ENCODE results near the gene OSTF1.
A peak's percentile ranks its signal among the peaks of the same experiment; 100 is the strongest.

OSTF1 gene

DNA sequence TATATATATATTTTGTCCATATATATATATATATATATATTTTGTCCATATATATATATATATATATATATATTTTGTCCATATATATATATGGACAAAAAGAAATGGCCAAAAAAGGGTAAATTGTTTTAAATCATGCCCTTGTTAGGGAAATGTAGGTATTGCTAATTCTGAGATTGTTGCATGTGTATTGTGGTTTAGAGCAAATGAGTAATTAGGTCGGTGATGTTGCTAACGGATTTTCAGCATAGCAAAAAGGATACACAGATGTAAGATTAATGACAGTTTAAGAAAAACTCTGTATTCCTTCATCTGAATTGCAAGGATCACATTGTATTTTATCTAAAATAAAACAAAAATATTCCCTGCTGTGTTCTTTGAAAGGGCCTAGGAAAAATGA, 40.2 kb downstream of the OSTF1 start:
- no peak for DNase-seq

DNA sequence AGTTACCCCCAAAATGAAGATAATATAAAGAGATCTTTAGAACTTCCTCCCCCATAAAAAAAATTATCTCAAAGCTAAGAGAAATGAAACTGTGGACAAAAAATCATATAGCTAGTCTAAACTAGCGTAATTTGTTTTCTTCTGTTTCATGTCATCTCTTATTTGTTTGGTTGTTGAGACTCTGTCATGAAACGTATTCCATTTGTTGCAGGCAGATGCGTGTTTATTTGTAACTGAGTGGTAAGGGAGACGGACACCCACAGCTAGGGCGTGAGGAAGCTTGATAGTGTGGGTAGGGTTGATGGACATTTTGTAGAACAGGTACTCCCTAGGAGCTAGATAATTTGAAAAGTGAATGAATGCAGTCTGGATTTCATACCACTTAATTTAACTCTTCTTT, 41.9 kb downstream of the OSTF1 start:
- no peak for DNase-seq

DNA sequence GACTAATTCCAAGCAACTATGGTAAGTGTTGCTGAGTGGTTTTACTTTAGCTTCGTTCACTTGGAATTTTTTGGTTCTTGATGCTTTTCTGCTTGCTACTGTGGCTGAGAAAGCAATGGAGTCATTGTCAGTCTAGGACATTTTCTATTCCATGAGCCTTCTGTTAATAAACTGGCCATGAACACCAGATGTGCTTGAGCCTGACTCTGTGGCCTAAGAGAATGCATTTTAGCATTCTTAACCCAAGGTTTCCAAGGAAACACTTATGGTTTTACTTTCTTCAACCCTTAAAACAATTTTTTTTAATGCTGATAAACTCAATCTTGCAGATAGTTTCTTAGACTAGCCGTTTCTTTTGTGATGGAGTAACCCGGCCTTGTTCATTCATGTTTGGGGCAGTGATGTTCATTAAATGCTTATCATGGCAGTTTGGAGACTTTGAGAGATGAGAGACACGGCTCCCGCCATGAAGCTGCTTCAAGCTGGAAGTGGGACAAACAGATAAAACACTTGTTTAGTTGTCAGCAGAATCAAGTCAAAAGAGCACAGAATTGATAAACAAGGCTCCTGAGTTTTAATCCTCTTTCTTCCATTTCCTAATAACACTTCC, 42.4 kb downstream of the OSTF1 start:
- DNase-seq, result no peak

DNA sequence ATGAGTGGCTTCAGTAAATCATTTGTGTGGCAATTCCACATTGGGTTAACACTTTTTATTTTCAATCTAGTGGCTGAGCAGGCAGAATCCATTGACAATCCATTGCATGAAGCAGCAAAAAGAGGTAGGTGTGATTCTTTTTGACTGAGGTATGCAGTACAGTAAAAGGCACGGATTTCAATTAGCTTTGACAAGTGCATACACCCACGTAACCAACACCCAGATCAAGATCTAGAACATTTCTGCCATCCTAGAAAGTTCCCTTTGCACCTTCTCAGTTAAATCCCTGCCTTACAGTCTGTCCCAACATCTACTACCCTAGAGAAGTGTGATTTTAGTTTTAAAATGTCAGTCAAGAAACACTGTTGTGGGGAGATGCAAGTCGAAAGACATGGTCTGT, 43.4 kb downstream of the OSTF1 start:
- DNase-seq, result no peak

DNA sequence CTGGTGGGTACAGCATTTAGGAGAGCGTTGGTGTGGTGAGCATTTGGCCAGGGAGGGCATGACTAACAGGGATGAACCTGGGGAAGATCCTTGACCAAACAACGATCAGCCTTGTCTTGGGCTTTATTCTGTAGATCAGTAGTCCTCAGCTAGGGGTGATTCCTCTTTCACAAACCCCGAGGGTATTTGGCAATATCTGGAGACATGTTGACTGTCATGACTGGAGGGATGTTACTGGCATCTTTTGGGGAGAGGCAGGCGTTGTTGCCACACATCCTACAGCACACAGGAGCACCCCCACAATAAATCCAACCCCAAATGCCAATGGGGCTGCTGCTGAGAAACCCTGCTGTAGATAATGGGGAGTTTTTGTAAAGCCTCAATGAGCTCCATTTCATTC, 43.9 kb downstream of the OSTF1 start:
- no peak for DNase-seq

DNA sequence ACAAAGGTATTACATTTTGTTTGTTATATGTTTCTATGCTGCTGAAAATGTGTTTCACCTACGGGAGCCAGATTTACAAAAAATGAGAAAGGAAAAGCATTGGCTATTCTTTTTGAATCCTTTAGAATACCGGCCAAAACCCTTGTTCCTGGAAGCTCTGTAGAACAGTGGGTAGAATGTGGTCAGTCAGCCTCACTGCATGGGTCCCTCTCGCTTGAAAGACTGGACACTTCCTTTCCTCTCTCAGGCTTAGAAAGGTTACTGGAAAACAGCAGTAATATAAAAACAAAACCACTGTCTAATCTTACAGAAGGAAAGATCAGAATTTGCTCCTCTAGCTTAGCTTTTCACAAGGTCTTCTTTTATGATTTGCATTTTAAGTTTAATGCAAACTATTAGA, 45.1 kb downstream of the OSTF1 start:
- no peak for DNase-seq

DNA sequence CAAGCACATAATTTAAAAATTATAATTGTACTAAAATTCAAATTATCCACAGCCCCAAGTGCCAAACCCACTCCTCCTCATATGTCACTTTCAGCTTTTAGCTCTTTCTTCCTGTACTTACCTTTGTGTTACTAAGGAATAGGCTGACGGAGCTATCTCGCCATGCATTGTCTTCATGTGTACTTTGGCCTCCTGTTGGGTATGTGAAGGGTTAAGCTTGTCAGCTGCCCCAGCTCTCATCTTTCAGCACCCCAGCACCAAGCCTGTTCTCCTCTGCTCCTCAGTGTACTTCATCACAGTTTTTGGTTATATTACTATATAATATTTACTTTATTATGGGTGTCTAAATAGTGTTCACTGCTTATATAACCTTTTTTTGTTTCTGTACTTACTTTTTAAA, 46.2 kb downstream of the OSTF1 start:
- DNase-seq, result no peak

DNA sequence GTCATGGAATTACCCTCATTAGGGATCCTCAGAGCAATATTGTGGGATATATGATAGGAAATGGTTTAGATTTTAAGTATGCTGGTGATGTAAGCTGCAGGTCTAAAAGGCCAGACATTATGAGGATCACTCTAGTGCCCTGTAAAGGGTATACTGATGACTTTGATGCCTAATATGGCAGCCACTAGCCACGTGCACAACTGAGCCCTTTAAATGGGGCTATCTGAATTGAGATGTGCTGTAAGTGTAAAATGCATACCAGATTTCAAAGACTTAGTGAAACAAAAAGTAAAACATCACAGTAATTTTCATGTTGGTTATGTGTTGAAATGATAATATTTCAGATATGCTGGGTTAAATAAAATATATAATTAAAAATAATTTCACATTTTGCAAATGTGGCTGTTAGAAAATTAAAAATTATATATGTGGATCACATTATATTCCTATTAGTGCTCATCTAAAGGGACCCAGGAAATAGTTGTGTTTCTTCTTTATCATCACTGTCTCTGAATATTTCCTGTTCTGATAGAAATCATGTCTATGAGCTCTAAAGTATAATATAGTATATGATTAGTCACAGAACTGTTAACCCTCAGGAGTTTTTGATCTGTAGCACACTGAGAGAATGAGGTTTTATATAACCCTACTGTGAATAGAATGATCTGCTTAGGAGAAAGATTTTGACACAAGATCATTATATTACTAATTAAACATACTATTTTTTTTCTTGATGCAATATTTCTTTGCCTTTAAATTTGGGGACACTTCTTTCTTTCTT, 50.1 kb downstream of the OSTF1 start:
- DNase-seq, result no peak

DNA sequence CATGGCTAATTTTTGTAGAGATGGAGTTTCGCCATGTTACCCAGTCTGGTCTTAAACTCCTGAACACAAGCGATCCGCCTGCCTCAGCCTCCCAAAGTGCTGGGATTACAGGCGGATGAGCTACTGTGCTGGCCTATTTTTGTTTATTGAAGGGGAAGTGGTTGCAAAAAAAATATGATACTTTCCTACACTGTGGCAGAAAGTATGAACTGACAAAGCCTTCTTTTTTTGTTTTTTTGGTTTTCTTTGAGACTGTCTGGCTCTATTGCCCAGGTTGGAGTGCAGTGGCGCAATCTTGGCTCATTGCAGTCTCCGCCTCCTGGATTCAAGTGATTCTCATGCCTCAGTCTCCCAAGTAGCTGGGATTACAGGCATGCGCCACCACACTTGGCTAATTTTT, 50.9 kb downstream of the OSTF1 start:
- DNase-seq, result no peak

DNA sequence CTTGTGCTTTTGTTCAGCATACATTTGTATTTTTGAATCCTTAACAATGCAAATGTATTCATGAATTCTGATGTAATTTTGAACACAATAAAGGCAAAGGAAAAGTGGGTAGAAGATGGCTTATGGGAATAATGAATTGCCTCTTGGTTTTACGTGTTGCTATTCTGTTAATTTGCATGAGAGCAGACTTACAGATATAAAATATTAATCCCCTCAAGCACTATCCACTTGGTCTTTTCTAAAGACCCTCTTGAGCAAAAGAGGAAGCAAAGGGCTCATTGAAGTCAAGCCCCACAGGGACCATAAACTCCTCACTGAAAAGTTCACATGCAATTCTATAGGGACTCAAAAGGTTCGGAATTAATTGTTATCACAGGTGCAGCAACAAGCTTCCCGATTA, 51.9 kb downstream of the OSTF1 start:
- no peak for DNase-seq

DNA sequence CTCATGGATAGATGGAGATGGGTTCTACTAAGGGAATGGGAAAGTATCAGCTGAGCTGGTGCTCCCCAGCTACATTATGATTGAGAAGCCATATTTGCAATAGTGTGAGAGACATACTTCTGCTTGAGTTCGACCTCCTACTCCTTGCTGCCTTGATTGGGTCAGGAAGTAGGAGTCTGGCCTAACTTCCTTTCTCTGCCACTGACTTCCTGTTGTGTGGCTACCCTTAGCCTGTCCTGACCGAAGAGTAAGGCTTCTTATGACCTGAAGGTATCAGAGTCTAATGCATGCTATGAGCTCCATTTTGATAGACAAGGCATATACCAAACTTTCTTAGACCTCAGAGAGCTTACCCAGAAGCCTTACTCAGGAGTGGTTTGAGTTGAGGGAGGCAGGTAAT, 53.9 kb downstream of the OSTF1 start:
- no peak for DNase-seq

DNA sequence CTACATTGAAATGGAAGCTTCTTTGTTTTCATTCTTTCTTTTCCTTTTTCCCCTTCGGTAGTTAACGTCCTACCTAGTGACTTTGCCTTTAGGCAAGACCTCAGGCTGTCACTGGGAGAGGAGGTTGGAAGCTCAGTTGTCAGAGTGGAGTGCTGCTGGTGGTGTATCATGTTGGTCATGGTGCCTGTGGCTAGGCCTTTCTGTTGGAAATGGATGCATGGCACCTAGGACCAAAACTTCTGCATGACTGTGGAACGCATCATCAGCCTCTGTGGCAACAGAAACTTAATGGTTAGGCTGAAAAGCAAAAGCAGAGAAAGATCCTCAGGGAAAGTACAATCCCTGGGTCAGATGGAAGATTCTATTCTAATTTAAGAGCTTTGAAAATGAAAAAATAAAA, 57.9 kb downstream of the OSTF1 start:
- DNase-seq, result peak; percentile 6

DNA sequence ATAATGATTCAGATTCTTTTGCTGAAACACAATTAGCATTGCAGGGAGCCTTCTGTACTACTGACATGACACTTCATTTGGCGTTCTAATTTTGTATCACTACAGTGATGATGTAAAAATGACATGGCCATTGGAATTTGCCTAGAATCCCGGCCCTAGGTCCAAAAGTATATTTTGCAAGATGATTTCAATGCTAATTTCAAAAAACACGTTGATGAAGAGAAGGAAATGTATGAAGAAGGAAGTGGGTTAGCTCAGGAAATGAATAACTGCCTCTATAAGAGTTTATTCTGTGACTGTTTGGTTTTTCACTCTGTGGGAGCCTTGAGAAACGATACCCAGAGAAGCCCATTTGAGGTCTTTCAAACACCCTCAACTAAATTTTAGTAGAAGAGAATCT, 59.3 kb downstream of the OSTF1 start:
- no peak for DNase-seq

DNA sequence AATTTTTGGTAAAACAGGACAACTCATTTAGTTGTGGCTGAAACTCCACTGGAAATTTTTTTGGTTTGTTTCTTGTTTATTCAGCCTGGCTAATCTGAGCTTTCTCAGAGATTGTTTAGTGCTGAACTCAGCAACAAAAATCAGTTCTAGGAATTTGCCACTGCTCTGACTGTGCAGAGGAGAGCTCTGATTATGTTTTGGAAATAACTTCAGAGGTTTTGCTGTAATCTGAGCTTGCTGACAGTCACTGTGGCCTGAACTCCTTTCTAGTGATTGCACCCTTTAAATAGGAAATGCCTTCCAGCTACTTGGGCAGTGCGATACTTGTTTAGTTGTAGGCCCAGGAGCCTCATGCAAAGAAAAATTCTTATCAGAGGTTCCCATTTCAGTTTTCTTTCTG, 60.2 kb downstream of the OSTF1 start:
- peak; percentile 2 for DNase-seq

DNA sequence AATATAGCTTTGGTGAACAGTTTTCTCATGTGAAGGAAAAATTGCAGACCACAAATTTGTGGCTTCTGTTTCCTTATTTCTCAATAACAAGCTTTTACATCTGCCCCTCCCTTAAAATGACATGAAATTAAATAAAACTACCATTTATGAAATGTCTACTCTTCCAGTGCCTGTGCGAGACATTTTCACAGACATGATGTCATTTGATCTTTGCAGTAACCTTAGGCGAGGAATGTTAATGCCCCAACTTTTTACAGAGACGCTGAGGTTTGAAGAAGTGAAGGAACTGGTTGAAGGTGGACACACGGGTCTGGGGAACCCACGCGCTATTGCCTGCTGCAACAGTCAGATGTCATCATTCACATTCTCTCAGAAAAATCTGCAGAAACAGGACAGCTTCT, 61.5 kb downstream of the OSTF1 start:
- no peak for DNase-seq

DNA sequence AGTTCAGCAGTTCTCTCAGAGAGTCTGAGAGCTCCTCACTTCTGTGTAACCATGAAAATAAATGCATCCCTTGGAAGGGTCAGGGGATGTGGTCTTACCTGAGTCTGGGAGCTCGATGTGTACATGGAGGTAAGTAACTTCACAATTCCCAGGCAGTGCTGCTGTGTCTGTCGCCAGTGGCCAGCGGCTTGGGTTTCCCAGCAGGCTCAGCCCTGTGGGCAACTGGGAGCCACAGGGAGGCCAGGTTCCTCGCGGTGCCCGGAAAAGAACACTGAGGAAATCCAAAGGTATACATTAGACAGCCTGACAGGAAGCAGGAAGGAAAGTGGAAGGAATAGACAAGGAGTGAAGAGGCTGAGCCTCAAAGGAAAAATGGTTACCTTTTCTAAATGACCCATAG, 62.2 kb downstream of the OSTF1 start:
- no peak for DNase-seq

DNA sequence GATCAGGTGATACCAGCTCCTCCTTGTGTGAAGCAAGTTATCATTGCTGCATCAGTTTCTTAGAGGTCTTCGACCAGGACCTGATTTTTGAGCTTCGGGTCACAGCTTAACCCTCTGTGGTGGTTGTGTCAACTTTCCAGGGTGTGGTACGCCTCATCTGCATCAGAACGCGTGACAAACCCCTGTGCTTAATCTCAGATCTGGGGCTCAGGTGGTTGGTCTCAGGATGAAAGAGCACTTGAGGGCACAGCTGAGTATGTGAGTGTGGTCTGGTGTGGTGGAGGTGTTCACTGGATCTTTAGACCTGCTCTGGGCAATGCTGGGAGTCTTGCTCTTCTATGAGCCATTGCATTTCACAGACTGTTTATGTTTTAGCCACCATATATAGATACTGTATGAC, 64.1 kb downstream of the OSTF1 start:
- DNase-seq, result no peak

DNA sequence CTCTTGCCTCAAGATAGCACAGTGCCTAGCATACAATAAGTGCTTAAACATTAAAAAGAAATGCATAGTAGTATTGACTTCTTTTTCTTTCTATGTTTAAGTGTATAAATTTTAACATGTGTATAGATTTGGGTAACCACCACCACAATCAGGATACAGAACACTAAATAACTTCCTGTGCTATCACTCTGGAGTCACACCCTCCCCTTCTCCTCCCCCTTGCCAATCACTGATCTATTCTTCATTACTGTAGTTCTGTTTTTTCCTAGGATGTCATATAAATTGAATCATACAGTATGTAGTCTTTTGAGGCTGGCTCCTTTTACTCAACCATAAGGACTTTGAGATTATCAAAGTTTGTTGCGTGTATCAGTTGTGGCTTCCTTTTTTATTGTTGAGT, 68.5 kb downstream of the OSTF1 start:
- no peak for DNase-seq

DNA sequence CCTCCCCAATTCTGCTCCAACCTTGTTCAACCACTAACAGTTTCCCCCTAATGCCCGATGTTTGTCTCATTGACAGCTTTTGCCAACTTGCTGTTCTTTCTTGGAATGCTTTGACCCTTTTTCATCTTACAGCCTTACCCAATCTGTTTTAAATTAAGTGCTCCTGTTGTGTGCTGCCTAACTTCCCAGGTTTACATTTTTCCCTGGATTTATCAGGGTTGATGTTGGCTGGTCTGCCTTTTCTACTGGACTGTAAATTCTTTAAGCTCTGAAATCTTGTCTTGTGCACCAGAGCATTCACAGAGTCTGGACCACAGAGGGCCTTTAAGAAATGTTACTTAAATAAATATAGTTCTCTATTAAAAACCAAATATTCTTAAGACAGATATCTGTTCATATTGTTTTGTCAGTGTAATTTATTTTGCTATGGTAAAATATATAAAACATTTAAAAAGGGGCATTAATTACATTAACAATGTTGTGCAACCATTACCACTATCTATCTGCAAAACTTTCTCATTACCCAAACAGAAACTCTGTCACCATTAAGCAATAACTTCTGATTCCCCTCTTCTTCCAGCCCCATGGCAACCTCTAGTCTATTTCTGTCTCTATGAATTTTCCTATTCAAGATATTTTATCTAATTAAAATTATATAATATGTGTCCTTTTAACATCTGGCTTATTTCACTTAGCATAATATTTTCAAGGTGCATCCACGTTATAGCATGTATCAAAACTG, 73.0 kb downstream of the OSTF1 start:
- DNase-seq, result no peak

DNA sequence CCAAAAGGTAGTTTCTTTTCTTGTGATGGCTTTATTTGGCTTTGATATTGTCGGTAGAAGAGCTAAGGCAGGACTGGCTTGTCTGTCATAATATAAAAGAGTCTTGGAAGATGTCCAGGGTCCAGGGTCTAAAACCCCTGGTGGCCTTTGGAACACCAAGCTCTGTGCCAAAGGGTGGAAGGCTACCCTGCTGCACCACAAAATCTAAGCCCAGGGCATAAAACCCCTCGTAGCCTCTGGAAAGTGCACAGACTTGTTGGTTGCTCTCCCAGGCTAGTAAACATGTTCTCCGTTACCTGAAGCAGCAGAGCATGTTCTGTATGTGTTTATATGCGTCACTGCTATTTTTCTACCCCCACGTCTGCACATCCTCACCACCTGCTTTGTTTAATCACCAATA, 75.5 kb downstream of the OSTF1 start:
- no peak for DNase-seq

DNA sequence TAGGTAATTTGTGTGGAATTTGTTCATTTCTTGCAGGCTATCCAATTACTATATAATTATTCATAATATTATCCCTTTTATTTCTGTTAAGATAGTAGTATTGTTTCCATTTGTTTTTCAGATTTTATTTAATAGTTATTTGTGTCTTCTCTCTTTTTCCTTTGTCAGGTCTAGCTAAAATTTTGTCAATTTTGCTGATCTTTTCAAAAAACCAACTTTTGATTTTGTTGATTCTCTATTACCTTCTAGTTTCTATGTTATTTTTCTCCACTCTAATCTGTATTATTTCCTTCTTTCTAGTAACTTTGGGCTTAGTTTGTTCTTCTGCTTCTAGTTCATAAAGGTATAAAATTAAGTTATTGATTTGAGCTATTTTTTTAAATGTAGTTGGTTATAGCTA, 76.3 kb downstream of the OSTF1 start:
- DNase-seq, result no peak

DNA sequence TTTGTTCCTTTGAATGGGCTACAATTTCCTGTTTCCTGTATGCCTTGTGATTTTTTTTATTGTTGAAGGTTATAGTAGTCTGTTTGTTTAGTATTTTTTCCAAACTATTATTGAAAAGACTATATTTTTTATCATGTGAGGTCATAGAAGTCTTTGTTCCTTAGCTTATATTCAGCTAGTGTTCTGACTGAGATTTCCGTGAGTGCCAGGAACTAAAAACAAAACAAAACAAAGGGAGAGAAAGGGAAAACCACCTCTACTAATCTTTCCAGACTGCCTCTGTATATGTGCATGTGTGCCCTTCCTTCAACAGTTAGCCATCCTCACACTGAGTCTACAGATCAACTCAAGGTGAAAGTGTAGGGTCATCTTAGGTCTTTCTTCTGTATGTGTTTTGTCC, 79.0 kb downstream of the OSTF1 start:
- no peak for DNase-seq

DNA sequence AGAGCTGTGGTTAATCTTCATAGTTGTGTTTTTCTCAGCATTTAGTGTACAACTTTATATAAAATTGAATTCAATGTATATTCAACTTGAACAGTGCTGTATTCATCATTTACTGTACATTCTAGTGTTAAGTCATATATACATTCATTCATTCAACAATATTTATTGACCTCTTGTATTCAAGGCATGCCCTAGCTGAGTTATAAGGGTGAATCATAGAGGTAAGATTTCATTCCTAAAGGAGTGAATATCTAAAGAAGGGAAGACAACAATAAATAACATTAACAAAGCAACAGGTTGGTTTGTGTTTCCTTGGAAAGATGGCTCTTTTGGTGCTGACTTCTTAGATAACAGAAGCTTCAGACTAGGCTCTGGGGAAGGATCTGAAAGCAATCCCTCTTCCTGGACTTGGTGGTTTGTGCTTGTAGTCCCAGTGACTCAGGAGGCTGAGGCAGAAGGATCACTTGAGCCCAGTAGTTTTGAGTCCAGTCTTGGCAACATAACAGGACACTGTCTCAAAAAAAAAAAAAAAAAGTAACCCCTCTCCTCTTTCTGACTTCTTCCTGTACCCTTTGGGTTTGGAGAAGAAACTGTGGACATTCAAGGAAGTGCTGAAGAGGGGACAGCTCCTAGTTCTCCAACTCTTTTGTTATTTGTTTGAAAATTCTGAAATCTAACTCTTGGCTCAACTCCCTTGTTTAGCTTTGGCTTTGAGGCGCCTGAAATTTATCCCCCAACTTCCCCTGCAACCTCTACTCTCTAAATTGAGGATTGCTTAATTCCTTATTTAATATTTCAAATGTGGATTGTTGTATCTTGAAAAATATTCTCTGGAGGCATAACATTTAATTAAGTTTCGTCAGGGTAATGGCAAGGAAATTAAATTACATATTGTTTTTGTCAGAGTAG, 80.2 kb downstream of the OSTF1 start:
- no peak for DNase-seq

All from T1000 (cell line).